Breast epithelium (tissue), 3 donors: ENCODE measurements around the gene CDK14.

ENCODE experiments used
- CTCF ChIP-seq, 3 donors: fragments of 450-650 bp; IDR thresholded peaks; one replicate each; pipeline ENCODE4 v1.5.1; 2016 to 2017; ENCODE audit warnings: antibody characterized with exemption in 3 of 3, mild to moderate bottlenecking in 3 of 3, moderate library complexity in 3 of 3
- POLR2A ChIP-seq: fragments of 450-650 bp; IDR thresholded peaks from one replicate; pipeline ENCODE4 v1.6.1; 2016; ENCODE audit warnings: antibody characterized with exemption, mild to moderate bottlenecking, moderate library complexity

- TF ChIP-seq CTCF (IDR thresholded peaks at IDR 0.05) = no peak
- no peak for TF ChIP-seq POLR2A
Measured at GRCh38 chr7:91194841-91195240, 598.7 kb downstream of the CDK14 start.
